ENCODE data around the gene OLA1. TPM values are rescaled to one million over a fixed set of nuclear protein-coding genes. Genes with fewer than 3 reads are reported as not detected.

The OLA1 gene
- total RNA-seq, 4 donors from 2014 or later = 47.1 to 62.7 (median 55.6) TPM

DNA sequence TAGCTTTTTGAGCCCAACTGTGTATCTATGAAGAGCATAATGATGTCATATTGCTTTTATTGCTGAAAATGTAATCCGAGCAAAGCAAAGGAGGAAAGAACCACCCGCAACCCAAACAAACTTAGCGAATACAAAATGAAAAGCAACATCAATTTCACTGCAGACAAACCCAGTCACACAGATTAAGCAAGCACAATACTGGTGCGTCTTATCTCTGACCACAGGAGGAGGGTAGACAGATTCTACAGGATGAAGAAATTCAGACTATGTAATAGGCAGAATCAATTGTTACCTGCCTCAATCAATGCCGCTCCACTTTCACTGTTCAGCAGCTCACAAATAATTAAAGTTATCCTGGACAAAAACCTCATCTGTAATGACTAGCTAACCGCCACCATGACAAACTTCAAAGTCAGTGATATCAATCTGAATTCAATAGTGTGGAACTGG, 167.6 kb downstream of the OLA1 start:
- TF ChIP-seq, protein P1, sequence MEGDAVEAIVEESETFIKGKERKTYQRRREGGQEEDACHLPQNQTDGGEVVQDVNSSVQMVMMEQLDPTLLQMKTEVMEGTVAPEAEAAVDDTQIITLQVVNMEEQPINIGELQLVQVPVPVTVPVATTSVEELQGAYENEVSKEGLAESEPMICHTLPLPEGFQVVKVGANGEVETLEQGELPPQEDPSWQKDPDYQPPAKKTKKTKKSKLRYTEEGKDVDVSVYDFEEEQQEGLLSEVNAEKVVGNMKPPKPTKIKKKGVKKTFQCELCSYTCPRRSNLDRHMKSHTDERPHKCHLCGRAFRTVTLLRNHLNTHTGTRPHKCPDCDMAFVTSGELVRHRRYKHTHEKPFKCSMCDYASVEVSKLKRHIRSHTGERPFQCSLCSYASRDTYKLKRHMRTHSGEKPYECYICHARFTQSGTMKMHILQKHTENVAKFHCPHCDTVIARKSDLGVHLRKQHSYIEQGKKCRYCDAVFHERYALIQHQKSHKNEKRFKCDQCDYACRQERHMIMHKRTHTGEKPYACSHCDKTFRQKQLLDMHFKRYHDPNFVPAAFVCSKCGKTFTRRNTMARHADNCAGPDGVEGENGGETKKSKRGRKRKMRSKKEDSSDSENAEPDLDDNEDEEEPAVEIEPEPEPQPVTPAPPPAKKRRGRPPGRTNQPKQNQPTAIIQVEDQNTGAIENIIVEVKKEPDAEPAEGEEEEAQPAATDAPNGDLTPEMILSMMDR (IDR thresholded peaks at IDR 0.05; ENCODE audit: low read depth) = no peak

DNA sequence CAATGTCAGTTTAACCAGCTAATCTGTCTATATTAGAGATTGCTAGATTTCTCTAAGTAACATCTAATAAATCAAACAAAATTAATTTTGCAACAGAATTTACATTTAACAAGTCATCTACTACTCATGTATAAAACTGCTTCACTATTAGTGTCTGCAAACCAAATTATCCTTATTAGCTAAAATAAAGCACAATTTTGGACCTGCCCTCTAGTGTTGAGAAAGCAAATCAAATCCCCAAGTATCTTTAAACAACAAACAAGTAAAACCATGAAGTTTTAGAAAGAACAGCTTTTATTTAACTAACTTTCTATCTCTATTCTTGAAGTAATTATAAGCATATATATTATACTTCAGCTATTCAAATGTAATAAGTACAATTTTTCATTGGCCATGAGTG, 170.1 kb downstream of the OLA1 start:
- TF ChIP-seq, protein P1 (IDR thresholded peaks at IDR 0.05; ENCODE audit: low read depth) = no peak

- TF ChIP-seq, protein P1 (IDR thresholded peaks at IDR 0.05; ENCODE audit: low read depth) = no peak
Observed at GRCh38 chr2:174076975-174077374, 171.4 kb downstream of the OLA1 start.

- TF ChIP-seq, protein P1 (IDR thresholded peaks at IDR 0.05; ENCODE audit: low read depth) = no peak
Observed at GRCh38 chr2:174076040-174076439, 172.3 kb downstream of the OLA1 start.

DNA sequence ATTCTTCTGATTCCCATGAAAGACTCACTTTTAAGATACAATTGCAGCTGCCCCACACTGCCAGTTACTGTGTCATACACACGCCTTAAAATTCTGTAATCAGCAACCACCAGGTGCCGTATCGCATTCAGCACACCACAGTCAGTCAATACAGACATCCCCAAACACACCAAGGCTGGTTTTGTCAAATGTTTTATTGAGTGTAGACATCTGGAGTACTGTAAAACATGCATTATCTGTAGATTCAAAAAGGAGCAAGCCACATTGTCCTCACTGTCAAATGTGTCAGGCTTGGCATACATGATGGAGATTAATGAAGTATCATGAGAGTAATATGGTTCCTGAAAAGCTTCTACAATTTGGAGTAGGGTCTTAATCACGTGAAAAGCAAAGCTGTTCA, 173.5 kb downstream of the OLA1 start:
- TF ChIP-seq, protein P1 (IDR thresholded peaks at IDR 0.05; ENCODE audit: low read depth) = no peak

- TF ChIP-seq, protein P1 (IDR thresholded peaks at IDR 0.05; ENCODE audit: low read depth) = no peak
Observed at GRCh38 chr2:174072857-174073256, 175.5 kb downstream of the OLA1 start.

DNA sequence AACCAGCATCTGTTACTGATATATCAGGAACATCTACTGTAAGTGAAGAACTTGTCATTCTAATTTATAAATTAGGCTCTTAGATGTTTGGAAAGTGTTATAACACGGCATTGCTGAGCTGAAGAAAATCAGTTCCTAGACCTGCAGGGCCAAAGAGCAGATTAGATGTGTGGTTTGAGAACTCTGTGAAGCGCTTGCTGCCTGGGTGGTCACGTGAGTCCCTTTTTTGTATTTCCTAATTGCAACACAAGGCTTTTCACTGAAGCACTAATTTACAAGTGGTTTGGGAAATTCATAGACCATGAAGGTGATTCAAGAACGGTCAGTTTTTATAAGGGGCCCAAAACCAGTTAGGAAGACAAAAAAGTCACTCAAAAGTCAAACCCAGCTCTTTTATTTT, 176.3 kb downstream of the OLA1 start:
- TF ChIP-seq, protein P1 (IDR thresholded peaks at IDR 0.05; ENCODE audit: low read depth) = no peak

Measured in subcutaneous adipose tissue (tissue), 4 donors.